LNCaP clone FGC (cell line): ENCODE measurements around the gene BIRC5.
"Not testable (repeated sequence)": the region's sequence is repeated elsewhere in the genome, so short reads cannot be mapped to it uniquely, and the experiment has no call there.

Experiments
- DNase-seq: peaks from one replicate; pipeline ENCODE4 v3.0.0-alpha.2; 2011; ENCODE audit warnings: low read depth
- H3K4me3 ChIP-seq: 2 replicates; pipeline ENCODE4 v1.5.1; 2011; ENCODE audit warnings: mild to moderate bottlenecking, low read depth, low read length, control low read depth
- CTCF ChIP-seq: IDR thresholded peaks from 2 replicates; pipeline ENCODE4 v1.5.1; 2012; ENCODE audit warnings: mild to moderate bottlenecking; ENCODE audit not compliant: control insufficient read depth, insufficient read depth; ENCODE audit errors: extremely low read depth

BIRC5 gene

GRCh38 chr17:78170692-78171590 lies 43.1 kb upstream of the BIRC5 start:
- no peak overlapping the region for H3K4me3 ChIP-seq
- DNase-seq: no peak
- TF ChIP-seq CTCF: no peak

- H3K4me3 ChIP-seq, DNase-seq: not testable (repeated sequence)
Measured at GRCh38 chr17:78171591-78172248, 42.3 kb upstream of the BIRC5 start.

- no peak for DNase-seq
- TF ChIP-seq CTCF: no peak
- no peak overlapping the region for H3K4me3 ChIP-seq
Measured at GRCh38 chr17:78172249-78173051, 41.6 kb upstream of the BIRC5 start.

GRCh38 chr17:78173097-78173715 lies 40.8 kb upstream of the BIRC5 start:
- H3K4me3 ChIP-seq: no peak overlapping the region
- DNase-seq: no peak
- no peak for TF ChIP-seq CTCF

- H3K4me3 ChIP-seq: peak overlapping the region; percentile 39
- peak; percentile 91 for DNase-seq
- peak; percentile 90 for TF ChIP-seq CTCF
Measured at GRCh38 chr17:78174346-78174869, 39.6 kb upstream of the BIRC5 start.

GRCh38 chr17:78174870-78175642 lies 39.0 kb upstream of the BIRC5 start:
- H3K4me3 ChIP-seq: peak overlapping the region; percentile 39
- peak; percentile 62 for DNase-seq
- TF ChIP-seq CTCF: peak; percentile 53
